ENCODE data around the gene TPD52L1.
A peak's percentile ranks its signal among the peaks of the same experiment; 100 is the strongest.

The TPD52L1 gene

DNA sequence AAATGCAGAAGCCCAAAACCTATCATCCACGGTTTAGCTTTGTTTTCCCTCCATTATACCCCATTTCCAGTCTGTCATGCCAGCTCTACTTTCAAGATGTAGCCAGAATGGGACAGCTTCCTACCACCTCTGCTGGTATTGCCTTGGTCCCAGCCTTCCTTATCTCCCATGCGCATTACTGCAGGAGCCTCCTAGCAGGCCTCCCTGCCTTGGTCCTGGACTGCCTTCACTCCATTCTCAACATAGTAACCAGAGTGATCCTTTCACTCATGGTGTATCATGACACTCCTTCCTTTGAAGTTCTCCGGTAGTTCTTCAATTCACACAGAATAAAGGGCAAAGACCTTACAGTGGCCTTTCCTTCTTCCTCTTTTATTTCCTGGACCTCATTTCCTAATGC lies 15.9 kb downstream of the TPD52L1 start:
- Mint-ChIP-seq H3K27me3 (peaks cover 33 to 40% of the 10 kb centered on the region in 2 donors), H3K4me1 (ENCODE audit: low read depth in 2 of 2) (no peaks in the 10 kb centered on the region), H3K27ac (no peak overlapping the region), H3K9me3 (no peaks in the 10 kb centered on the region), H3K36me3 (ENCODE audit: insufficient read depth) (no peaks in the 10 kb centered on the region), H3K4me3 (no peak overlapping the region)
- ATAC-seq (replicated peaks) (no peak), DNase-seq (no peak)

DNA sequence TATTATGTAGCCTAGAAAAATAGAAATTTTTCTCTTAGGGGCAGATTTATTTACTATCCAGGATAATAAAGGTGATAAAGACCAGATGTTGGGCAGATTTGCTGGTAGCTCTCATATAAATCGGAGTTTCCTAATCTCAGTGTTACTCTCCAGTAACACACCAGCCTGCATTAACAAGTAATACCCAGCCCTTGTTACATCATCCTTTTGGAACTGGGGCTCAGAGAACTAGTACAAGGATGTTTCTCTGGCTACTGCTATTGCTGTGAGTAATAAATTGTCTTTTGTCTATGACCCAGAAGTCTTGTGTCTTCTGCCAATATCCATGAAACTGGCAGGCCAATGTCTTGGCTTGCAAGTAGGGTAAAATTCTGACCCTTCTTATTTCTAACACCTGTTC lies 16.8 kb downstream of the TPD52L1 start:
- no peaks in the 10 kb centered on the region for H3K36me3 Mint-ChIP-seq (ENCODE audit: insufficient read depth)
- ATAC-seq (replicated peaks): no peak
- no peak for DNase-seq

DNA sequence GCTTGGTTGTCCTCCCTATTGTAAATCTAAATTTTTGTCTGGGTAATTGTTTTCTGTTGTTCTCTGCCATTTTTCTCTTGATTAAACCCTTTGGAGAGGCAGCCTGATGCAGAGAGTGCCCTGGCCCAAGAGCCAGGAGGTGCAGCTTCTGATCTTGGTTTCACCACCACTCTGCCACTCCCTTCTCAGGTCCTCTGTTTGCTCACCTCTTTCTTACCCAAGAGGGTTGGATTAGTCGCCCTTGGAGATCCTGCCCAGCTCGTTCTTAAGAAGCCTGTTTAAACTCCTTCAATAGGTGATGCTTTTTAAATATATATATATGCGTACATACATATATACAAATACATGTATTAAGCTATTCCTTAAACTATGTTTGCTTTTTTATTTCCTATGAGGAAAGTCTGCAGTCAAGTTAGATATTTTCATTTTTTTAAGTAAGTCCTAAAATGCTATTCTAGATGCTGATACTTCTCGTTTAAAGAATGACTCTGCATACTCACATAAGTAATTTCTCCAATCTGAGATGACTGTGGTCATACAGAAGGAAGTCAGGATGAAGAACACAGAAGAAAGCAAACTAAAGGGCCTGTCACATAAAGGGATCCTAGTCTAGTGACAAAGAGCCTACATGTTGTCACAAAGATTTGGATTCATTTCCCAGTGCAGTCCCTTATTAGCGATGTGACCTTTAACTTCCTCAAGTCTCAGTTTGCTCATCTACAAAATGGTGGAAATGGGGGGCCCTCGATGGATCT lies 19.9 kb downstream of the TPD52L1 start:
- Mint-ChIP-seq H3K36me3 (ENCODE audit: insufficient read depth) (no peaks in the 10 kb centered on the region), H3K9me3 (no peaks in the 10 kb centered on the region), H3K27ac (no peak overlapping the region), H3K4me1 (ENCODE audit: low read depth in 2 of 2) (no peaks in the 10 kb centered on the region), H3K27me3 (peaks cover 39 to 40% of the 10 kb centered on the region in 2 donors), H3K4me3 (no peak overlapping the region)
- no peak for ATAC-seq (replicated peaks)
- DNase-seq: no peak

More for the DNA sequence above, 16.8 kb downstream of the TPD52L1 start:
- Mint-ChIP-seq H3K27ac (no peak overlapping the region), H3K9me3 (no peaks in the 10 kb centered on the region), H3K27me3 (peaks cover 33 to 39% of the 10 kb centered on the region in 2 donors), H3K4me3 (no peak overlapping the region), H3K4me1 (ENCODE audit: low read depth in 2 of 2) (no peaks in the 10 kb centered on the region)

GRCh38 chr6:125174626-125175025 lies 21.1 kb downstream of the TPD52L1 start:
- Mint-ChIP-seq H3K27me3 (peaks cover 38 to 39% of the 10 kb centered on the region in 2 donors), H3K36me3 (ENCODE audit: insufficient read depth) (no peaks in the 10 kb centered on the region), H3K27ac (no peak overlapping the region), H3K4me1 (ENCODE audit: low read depth in 2 of 2) (no peaks in the 10 kb centered on the region), H3K4me3 (no peak overlapping the region), H3K9me3 (no peaks in the 10 kb centered on the region)
- DNase-seq (no peak), ATAC-seq (replicated peaks) (no peak)

GRCh38 chr6:125175466-125176048 lies 22.0 kb downstream of the TPD52L1 start:
- Mint-ChIP-seq H3K9me3 (no peaks in the 10 kb centered on the region), H3K27me3 (peaks cover 33 to 34% of the 10 kb centered on the region in 2 donors), H3K4me3 (no peak overlapping the region), H3K27ac (no peak overlapping the region), H3K4me1 (ENCODE audit: low read depth in 2 of 2) (no peaks in the 10 kb centered on the region), H3K36me3 (ENCODE audit: insufficient read depth) (no peaks in the 10 kb centered on the region)
- no peak for DNase-seq
- no peak for ATAC-seq (replicated peaks)

- DNase-seq: no peak
- Mint-ChIP-seq H3K4me3 (no peak overlapping the region), H3K27ac (no peak overlapping the region), H3K27me3 (peaks cover 36 to 46% of the 10 kb centered on the region in 2 donors), H3K4me1 (ENCODE audit: low read depth in 2 of 2) (no peaks in the 10 kb centered on the region), H3K9me3 (no peaks in the 10 kb centered on the region), H3K36me3 (ENCODE audit: insufficient read depth) (no peaks in the 10 kb centered on the region)
- ATAC-seq (replicated peaks): no peak
These were observed 28.9 kb downstream of the TPD52L1 start for GRCh38 chr6:125182237-125183008.

- DNase-seq (no peak), ATAC-seq (replicated peaks) (no peak)
These were observed 29.8 kb downstream of the TPD52L1 start for GRCh38 chr6:125183391-125183790.

DNA sequence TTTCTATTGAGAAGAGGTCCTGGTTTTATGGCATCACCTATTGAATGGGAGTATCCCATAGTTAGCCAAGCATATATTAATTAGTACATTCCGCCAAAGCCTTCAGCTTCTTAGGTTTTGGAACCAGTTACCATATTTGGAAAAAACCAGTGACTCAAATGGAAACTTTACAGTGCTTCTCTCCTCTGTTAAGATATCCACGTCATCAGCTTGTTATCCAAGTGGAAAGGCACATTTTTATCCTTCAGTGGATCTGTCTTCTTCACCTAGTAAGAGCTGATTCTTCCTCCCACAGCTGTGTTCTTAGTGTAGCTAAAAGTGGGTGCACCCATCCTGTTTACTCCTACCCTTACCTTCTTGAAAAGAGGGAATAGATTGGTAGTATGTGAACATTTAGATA lies 34.5 kb downstream of the TPD52L1 start:
- Mint-ChIP-seq H3K27ac (no peak overlapping the region), H3K4me3 (no peak overlapping the region), H3K9me3 (no peaks in the 10 kb centered on the region), H3K4me1 (ENCODE audit: low read depth in 2 of 2) (no peaks in the 10 kb centered on the region), H3K36me3 (ENCODE audit: insufficient read depth) (no peaks in the 10 kb centered on the region), H3K27me3 (peaks cover 12 to 23% of the 10 kb centered on the region in 2 donors)
- ATAC-seq (replicated peaks): no peak
- DNase-seq: no peak

More at GRCh38 chr6:125183391-125183790, 29.8 kb downstream of the TPD52L1 start:
- H3K4me1 Mint-ChIP-seq (ENCODE audit: low read depth in 2 of 2): no peaks in the 10 kb centered on the region
- H3K27ac Mint-ChIP-seq: no peak overlapping the region
- H3K27me3 Mint-ChIP-seq: peaks cover 35 to 44% of the 10 kb centered on the region in 2 donors
- H3K4me3 Mint-ChIP-seq: no peak overlapping the region
- H3K9me3 Mint-ChIP-seq: no peaks in the 10 kb centered on the region
- no peaks in the 10 kb centered on the region for H3K36me3 Mint-ChIP-seq (ENCODE audit: insufficient read depth)

GRCh38 chr6:125188594-125189203 lies 35.1 kb downstream of the TPD52L1 start:
- DNase-seq: no peak
- no peaks in the 10 kb centered on the region for H3K4me1 Mint-ChIP-seq (ENCODE audit: low read depth in 2 of 2)
- ATAC-seq (replicated peaks): no peak
- no peak overlapping the region for H3K27ac Mint-ChIP-seq
- no peaks in the 10 kb centered on the region for H3K36me3 Mint-ChIP-seq (ENCODE audit: insufficient read depth)
- no peak overlapping the region for H3K4me3 Mint-ChIP-seq
- peaks cover 6 to 20% of the 10 kb centered on the region in 2 donors for H3K27me3 Mint-ChIP-seq
- H3K9me3 Mint-ChIP-seq: no peaks in the 10 kb centered on the region

DNA sequence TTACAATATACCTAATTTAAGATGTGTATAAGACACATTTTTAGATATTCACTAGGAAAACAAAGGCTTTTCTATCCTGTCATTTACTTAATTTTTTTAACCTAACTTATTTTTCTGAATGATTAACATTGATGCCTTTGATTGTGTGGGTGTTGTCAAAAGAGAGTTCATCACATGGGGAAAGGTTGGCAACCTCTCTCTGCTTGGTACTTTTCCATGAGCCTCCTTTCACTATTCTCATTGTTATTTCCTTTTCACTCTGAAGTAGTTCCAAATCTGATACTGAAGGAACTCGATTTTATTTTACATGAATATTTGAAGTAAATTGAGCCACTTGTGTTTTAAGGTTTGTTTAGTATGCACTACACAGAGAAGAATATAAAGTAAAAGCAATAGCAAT lies 35.9 kb downstream of the TPD52L1 start:
- DNase-seq: no peak
- Mint-ChIP-seq H3K4me3 (no peak overlapping the region), H3K36me3 (ENCODE audit: insufficient read depth) (no peaks in the 10 kb centered on the region), H3K27ac (no peak overlapping the region), H3K9me3 (no peaks in the 10 kb centered on the region), H3K4me1 (ENCODE audit: low read depth in 2 of 2) (no peaks in the 10 kb centered on the region), H3K27me3 (peaks cover 8 to 20% of the 10 kb centered on the region in 2 donors)
- ATAC-seq (replicated peaks): no peak

DNA sequence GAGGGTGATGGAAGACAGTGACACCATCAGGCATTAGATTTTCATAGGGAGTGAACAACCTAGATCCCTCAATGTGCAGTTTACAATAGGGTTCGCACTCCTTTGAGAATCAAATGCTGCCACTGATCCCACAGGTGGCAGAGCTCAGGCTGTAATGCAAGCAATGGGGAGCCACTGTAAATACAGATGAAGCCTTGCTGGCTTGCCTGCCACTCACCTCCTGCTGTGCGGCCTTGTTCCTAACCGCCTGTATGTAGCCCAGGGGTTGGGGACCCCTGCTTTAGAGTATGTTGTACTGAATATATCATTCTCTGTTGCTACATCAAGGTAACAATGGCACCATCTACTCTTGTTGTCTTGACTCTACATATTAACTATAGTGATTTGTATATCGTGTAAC lies 37.1 kb downstream of the TPD52L1 start:
- H3K4me1 Mint-ChIP-seq (ENCODE audit: low read depth in 2 of 2): no peaks in the 10 kb centered on the region
- H3K4me3 Mint-ChIP-seq: no peak overlapping the region
- ATAC-seq (replicated peaks): no peak
- peaks cover 9 to 13% of the 10 kb centered on the region in 2 donors for H3K27me3 Mint-ChIP-seq
- no peaks in the 10 kb centered on the region for H3K36me3 Mint-ChIP-seq (ENCODE audit: insufficient read depth)
- no peaks in the 10 kb centered on the region for H3K9me3 Mint-ChIP-seq
- no peak for DNase-seq
- no peak overlapping the region for H3K27ac Mint-ChIP-seq

- H3K27ac Mint-ChIP-seq: no peak overlapping the region
- peaks cover 9 to 17% of the 10 kb centered on the region in 2 donors for H3K27me3 Mint-ChIP-seq
- DNase-seq (peak; percentile 14 to 31 (median 17)), ATAC-seq (replicated peaks) (peak; percentile 67)
- no peaks in the 10 kb centered on the region for H3K36me3 Mint-ChIP-seq (ENCODE audit: insufficient read depth)
- no peak overlapping the region for H3K4me3 Mint-ChIP-seq
- no peaks in the 10 kb centered on the region for H3K4me1 Mint-ChIP-seq (ENCODE audit: low read depth in 2 of 2)
- no peaks in the 10 kb centered on the region for H3K9me3 Mint-ChIP-seq
These were observed 38.5 kb downstream of the TPD52L1 start for GRCh38 chr6:125191916-125192609.

DNA sequence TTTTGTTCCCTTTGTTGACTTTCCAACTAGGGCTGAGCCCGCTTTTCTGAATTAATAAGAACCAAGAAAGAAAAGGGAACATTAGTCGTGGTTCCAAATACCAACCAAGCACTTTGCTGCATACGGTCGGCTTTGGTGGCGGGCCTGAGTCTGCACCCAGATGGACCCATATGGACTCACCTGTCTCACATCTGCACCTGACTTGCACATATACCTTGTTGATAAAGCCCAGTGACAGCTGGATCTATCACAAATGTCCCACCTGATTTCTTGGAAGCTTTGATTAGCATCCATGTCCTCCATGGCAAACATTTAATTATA lies 39.0 kb downstream of the TPD52L1 start:
- Mint-ChIP-seq H3K36me3 (ENCODE audit: insufficient read depth) (no peaks in the 10 kb centered on the region), H3K9me3 (no peaks in the 10 kb centered on the region)
- ATAC-seq (replicated peaks): no peak

More for the DNA sequence above, 39.0 kb downstream of the TPD52L1 start:
- Mint-ChIP-seq H3K4me1 (ENCODE audit: low read depth in 2 of 2) (no peaks in the 10 kb centered on the region), H3K4me3 (no peak overlapping the region), H3K27ac (no peak overlapping the region), H3K27me3 (peaks cover 9 to 22% of the 10 kb centered on the region in 2 donors)
- DNase-seq: no peak
